Epithelial cell of esophagus (primary cell): ENCODE results near the gene SH2D5.

Experiments used
- DNase-seq: peaks from one replicate; pipeline ENCODE4 v3.0.0; 2010; ENCODE audit warnings: low read depth
- H3K4me3 ChIP-seq: 2 replicates; pipeline ENCODE4 v1.5.1; 2011; ENCODE audit warnings: mild to moderate bottlenecking, low read length, control low read depth
- CTCF ChIP-seq: IDR thresholded peaks from 2 replicates; pipeline ENCODE4 v1.5.1; 2011; ENCODE audit warnings: low read depth, mild to moderate bottlenecking, low read length, control low read depth, inconsistent platforms; ENCODE audit not compliant: insufficient read depth; ENCODE audit errors: missing control alignments

Gene SH2D5

GRCh38 chr1:20724364-20725188, 7.9 kb downstream of the SH2D5 start:
- no peak overlapping the region for H3K4me3 ChIP-seq
- no peak for DNase-seq
- TF ChIP-seq CTCF, result no peak

- TF ChIP-seq CTCF, result no peak
- no peak overlapping the region for H3K4me3 ChIP-seq
- DNase-seq, result no peak
Observed at GRCh38 chr1:20723537-20724363, 8.8 kb downstream of the SH2D5 start.

GRCh38 chr1:20723159-20723536, 9.4 kb downstream of the SH2D5 start:
- no peak overlapping the region for H3K4me3 ChIP-seq
- no peak for DNase-seq
- no peak for TF ChIP-seq CTCF

- DNase-seq, result no peak
- TF ChIP-seq CTCF, result no peak
- no peak overlapping the region for H3K4me3 ChIP-seq
Observed at GRCh38 chr1:20721117-20722061, 11.1 kb downstream of the SH2D5 start.

GRCh38 chr1:20720631-20721091, 11.8 kb downstream of the SH2D5 start:
- no peak for TF ChIP-seq CTCF
- no peak for DNase-seq
- H3K4me3 ChIP-seq, result no peak overlapping the region

- TF ChIP-seq CTCF, result no peak
- DNase-seq, result no peak
- H3K4me3 ChIP-seq, result no peak overlapping the region
Observed at GRCh38 chr1:20719871-20720620, 12.5 kb downstream of the SH2D5 start.
